Measurements from ENCODE around the gene CAMSAP1.

- TF ChIP-seq ZNF76 (CRISPR knock-in tag; IDR thresholded peaks at IDR 0.05; ENCODE audit: borderline replicate concordance) (no peak), POLR2A (conservative IDR thresholded peaks at IDR 0.05) (no peak), GMEB1 (CRISPR knock-in tag; IDR thresholded peaks at IDR 0.05) (no peak), EP300 (IDR thresholded peaks at IDR 0.05; ENCODE audit: low read length) (no peak), PRDM10 (IDR thresholded peaks at IDR 0.05; ENCODE audit: partially characterized antibody) (no peak), RBBP5 (IDR thresholded peaks at IDR 0.05; ENCODE audit: borderline replicate concordance, insufficient read depth, low read length, poor library complexity, severe bottlenecking) (no peak), KDM5B (IDR thresholded peaks at IDR 0.05; ENCODE audit: insufficient replicate concordance, low read depth, low read length) (no peak), BHLHE40 (IDR thresholded peaks at IDR 0.05; ENCODE audit: low read length) (no peak), SMAD1 (IDR thresholded peaks at IDR 0.05; ENCODE audit: low read depth, low read length, partially characterized antibody) (no peak), USF1 (CRISPR knock-in tag; IDR thresholded peaks at IDR 0.05) (no peak), NFXL1 (CRISPR knock-in tag; IDR thresholded peaks at IDR 0.05) (no peak)
These were observed 34.1 kb upstream of the CAMSAP1 start for GRCh38 chr9:135941288-135941995.
